ENCODE results near the gene PDK2.

Gene PDK2

DNA sequence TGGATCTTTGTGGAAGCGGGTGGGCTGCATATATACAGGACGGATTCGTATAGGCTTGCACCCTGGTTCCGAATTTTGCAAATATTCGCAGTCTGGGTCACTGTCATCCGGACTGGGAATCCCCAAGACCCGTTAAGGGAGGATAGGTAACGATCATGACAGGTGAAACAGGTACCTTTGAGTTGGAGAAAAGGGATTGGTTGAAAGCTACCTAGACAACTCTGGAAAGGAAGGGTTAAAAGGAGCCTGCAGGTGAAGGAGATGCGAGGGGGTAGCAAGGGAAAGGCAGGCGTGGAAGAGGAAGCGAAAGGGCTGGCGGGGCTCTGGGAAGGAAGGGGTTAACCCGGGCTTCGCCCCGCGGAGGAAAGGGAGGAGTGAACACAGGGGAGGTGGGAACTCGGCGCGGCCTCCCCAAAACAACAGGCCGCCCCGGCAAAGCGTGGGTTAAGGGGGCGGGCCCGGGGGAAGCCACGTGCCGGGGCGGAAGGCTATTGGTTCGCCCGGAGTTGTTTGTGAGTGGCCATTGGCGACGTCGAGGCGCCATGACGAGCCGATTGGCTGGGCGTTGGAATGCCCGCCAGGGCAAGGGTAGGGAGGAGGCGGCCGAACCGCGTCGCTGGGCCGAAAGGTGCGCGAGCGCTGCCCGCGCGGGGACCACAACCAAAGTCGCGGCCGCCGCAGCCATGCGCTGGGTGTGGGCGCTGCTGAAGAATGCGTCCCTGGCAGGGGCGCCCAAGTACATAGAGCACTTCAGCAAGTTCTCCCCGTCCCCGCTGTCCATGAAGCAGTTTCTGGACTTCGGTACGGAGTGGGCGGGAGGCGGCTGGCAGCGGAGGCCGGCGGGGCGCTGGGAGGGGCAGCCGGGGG lies at the start of gene PDK2:
Gene PDK2 (plus strand): TSS at position 599 of the 867 bp plus-strand sequence. CDS start 85 bp downstream, at position 684.
- peak; percentile 80 for DNase-seq (ENCODE audit: low read depth)

DNA sequence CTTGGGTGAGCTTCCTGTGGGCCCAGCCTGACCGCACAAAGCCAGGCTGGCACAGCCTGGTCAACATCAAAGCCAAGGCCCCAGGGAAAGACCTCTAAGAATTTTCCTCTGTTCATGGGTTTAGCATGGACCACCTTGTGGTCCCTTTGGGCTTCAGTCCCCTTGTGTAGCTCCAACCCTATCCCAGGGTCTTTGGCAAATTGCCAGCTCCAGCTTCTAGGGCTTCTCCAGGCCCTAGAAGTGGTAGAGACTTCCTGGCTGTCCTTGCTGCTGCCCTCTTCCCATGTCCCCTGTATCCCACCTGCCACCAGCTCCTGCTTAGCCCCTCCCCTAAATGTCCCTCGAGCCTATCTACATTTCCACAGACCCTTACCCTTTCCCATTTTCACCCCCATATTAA lies 49.0 kb upstream of the PDK2 start:
- DNase-seq (ENCODE audit: low read depth): no peak

DNA sequence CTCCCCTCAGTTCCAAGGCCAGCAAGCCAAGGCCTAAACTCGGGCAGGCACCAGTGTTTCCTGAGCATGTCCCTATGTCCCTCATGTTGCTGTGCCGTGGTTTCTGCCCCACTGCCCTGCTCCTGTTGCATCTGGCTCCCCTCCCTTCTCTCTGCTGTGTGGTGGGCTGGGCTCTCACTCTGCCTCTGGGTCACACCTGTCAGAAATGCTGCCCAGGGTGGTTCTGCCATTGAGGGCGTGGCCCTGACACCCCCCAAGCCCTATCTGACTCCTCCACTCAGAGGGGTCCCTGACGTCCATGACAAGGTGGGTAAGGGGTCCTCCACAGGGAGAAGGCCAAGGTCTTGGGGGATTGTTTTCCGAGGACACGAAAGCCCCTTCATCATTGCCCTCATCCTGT lies 48.5 kb upstream of the PDK2 start:
- DNase-seq (ENCODE audit: low read depth): no peak

DNA sequence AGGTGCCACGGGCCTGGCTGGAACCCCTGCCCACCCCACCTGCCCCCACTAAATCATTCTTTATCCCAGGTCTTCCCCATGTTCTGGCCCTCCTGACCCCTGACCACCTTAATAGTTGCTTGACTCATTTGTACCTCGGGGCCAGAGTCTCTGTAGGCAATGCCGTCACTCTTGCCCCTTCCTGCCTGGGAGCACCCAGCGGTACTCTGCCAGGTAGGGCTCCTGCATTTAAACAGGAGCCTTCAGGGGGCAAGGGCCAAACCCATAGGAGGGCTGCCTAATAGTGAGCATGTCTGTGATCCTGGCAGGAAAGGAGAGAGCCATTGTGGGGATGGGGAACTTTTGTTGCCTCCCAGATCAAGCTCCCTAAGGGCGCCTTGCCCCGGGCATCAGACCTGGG lies 48.1 kb upstream of the PDK2 start:
- no peak for DNase-seq (ENCODE audit: low read depth)

DNA sequence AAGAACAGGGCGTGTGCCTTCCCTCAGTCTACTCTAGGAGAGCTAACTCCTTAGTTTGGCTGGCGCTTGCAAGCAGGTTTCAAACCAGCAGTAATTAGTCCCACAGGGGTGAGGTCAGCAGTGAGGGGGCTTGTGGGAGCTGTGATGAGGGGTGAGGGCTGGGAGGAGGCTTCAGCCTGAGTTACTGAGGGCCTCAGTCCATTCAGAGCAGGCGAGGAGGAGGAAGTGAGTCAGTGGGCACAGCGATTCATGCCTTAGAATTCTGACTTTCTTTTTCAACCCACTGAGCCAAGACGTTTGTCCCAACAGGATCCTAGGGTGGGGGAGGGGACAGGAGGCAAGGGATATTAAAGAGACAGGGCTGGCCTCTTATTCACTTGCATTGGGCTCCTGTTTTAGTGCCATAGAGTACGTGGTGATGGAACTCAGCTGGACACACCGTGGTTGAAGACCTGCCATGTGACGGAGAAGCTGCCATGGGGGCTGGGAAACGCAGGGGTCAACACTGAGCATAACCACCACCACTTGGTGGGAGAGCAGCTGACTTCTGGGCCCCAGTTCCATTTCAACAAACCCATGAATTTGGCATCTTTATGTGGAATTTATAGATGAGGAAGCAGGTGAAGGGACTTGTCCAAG lies 47.5 kb upstream of the PDK2 start:
- DNase-seq (ENCODE audit: low read depth): no peak

DNA sequence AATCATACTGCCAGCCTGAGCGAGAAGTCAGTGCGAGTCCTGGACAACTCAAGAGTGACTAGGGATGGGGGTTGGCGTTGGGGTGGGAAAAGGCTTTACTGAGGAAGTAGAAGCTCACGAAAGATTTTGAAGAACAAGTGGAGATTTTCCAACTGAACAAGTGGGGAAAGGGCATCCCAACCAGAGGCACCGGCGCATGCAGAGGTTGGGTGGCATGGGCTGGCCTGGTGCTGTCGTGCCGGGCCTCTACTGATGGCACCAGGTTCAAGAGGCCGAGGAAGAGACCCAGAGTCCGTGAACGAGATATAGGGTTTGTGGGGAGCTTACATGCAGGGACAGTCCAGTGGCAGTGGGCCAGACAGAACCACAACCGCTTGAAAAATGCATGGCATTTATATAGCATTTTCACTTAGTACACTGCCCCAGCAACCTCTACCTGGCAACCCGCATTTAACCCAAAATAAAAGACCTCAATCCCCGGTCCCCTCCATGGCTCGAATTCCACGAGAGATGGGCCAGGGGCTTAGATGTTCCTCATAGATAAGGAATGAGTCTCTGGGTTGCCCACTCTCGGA lies 46.9 kb upstream of the PDK2 start:
- no peak for DNase-seq (ENCODE audit: low read depth)

DNA sequence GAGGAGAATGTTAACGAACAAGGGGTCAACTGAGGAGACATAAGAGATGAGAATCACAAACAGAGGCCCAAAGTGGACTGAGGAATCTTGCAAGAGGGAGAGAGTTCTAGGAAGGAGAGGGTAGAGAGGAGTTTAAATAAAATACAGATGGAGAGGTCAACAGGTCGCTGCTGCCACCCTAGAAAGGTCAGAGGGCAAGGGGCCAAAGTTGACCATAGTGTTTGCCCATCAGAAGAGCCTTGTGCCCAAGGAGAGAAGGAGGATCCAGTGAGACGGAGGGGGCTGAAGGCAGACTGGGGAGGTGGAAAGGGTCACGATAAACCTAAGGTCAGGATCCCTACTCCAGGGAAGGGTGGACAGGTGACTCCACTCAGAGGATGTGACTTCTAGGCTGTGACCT lies 46.2 kb upstream of the PDK2 start:
- DNase-seq (ENCODE audit: low read depth): no peak

DNA sequence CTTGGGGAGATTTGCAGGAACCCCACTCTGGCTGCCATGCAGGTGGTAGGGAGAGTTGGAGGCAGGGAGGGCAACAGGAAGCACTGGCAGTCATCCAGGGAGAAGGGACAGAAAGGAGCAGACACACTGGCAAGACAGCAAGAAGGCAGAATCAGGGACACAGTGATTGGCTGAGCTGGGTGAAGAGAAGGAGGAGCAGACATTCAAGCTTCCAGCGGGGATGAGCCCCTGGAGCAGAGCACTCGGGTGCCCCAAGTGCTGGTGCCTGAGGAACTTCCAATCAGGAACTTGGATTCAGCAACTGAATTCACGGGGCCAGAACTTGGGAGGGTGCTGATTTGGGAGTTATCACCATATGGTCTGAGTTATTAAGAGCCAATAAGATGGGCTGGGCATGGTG lies 45.5 kb upstream of the PDK2 start:
- no peak for DNase-seq (ENCODE audit: low read depth)

DNA sequence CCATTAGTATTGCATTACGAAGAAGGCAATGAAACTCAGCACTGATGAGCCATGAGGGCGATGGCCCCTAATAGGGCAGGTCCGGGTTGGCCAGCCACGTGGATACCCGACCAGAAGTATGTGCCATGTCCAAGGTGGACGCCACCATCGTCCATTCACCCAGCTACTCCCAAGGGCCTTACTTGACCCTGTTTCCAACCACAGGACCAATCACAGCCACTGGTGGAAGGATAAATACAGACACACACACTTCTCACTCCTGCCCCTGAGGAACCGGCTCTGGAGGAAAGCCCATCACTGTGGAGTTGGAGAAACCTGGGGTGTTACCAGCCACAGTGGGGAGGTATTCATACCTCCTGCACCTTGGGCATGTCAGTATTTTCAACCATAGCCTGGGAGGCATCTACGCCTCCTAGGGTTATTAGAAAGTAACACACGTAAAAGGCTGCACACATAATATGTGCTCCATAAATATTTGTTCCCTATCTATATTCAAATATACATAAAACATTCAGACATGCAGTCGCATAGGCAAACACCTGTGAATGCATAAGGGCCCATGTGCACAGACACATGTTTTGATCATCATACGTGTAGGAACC lies 44.6 kb upstream of the PDK2 start:
- DNase-seq (ENCODE audit: low read depth): no peak

DNA sequence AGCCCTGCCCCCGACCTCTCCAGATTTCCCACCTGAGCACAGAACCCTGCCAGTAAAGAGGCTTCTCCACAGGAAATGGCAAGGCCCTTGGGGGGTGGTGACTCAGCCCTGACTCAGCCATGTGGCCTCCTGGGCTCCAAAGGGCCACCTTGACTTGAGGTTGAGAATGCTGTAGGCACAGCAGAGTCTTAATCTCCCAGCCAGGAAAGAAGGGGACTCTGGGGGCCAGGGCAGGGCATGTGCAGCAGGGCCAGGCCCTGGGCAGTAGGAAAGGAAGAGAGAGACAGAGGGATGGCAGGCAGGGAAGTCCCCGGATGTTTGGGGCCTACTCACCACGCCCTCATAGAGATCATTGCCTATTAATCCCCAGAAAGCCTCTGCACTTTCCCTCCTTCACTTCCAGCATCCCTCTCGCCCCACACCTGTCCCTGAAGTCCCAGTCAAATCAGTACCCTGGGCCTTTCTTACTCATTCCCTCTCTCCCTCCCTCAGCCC lies 44.0 kb upstream of the PDK2 start:
- no peak for DNase-seq (ENCODE audit: low read depth)

DNA sequence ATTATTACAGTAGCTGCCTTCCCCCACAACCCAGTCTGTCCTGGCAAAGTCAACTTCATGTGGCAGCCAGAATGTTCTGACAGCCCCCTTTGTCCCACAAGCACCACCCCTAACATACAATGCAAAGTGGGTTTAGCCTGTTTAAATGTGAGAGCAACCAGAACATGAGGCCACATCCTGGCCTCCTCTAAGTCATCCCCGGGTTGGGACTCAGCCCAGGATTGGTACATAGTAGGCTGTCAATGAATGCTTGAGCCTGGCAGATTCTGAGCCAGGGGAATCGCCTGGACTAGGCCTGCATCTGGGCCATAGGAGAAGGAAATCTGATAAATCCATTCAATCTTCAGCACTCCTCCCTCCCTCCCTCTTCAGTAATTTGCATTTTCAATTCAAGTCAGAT lies 43.5 kb upstream of the PDK2 start:
- no peak for DNase-seq (ENCODE audit: low read depth)

DNA sequence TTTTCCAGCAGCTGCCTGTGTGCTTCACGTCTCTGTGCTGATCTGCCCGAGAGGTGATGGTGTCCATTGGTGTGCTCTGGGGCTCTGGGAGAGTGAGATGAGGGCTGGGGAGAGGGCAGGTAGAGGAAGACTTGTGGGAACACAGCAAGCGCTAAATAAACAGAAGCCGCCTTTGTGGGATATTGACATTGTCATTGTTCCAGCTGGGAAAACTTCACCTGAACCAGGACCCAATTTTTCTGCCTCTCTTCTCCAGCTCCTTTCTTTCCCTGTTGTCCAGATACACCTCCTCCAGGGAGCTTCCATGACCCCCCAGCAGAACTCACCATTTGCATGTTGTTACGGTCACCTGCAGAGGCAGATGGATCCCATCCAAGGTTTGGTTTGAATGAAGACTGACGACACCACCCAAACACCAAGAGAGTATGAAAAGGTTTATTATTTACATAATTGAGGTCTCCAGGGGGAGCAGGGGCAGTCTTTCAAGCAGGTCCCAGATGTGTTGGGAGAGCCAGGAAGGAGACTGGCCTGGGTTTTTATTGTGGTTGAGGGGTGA lies 42.8 kb upstream of the PDK2 start:
- DNase-seq (ENCODE audit: low read depth): no peak

DNA sequence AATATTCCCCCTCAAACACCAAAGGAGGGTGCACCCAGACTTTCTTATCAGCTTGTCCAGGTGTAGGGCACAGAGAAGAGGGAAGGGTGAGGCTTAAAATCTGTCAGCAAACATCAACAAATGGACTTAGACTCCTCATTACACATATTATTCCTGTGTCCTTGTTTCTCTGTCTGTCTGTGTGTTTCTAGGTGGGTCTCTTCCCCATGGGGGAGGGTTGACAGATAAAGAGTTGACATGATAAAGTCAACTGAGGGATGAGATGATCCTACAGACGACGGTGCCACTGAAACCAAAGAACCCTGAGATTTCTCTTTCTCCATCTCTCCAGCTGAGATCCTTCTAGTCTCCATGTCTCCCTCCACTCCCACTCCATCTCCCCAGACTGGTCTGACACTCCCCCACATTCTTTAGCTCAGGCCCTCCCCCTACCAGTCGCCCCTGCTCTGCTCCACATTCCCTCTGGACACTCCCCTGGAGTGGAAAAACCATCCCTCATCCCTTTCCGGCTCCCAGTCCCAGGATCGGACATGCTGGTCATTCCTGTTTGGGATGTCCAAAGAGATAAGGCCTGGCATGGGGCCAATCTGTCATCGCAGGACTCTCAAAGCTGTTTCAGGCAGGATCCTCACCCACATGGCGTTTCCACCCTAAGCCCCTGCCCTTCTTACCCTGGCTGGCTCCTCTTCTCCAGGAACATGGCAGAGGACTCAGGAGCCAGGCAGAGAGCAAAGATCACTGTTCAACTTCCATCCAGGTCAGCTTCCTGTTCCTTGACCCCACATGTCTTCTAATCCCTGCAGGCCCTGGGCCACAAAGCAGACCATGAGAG lies 42.1 kb upstream of the PDK2 start:
- no peak for DNase-seq (ENCODE audit: low read depth)

DNA sequence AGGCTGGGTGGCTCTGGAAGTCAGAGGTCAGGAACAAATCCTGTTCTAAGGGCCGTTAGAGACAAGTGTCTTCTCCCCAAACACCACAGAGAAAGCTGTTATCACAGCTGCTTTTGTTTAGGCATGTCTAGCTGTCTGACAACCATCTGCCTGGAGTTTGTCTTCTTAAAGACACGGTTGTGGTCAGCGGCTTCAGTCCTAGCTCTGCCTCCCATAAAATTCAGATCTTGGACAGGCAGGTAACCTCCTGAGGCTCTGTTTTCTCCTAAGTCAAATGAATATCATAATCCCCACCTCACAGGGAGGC lies 41.5 kb upstream of the PDK2 start:
- DNase-seq (ENCODE audit: low read depth): no peak

DNA sequence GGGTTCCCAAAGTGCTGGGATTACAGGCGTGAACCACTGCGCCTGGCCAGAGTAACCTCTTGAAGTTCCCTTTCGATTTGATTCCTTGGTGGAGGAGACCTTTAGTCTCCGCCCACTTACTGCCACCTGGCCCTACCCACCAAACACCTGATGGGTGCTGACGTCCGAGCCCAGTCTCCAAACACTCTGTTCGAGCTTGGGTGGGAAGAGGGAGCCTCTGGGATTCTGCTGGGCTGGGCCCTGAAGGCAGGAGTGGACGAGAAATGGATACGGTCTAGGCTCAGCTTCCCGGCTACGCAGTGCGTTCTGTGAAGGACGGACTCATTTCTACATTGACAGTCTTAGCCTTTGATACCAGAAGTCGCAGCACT lies 40.1 kb upstream of the PDK2 start:
- no peak for DNase-seq (ENCODE audit: low read depth)

DNA sequence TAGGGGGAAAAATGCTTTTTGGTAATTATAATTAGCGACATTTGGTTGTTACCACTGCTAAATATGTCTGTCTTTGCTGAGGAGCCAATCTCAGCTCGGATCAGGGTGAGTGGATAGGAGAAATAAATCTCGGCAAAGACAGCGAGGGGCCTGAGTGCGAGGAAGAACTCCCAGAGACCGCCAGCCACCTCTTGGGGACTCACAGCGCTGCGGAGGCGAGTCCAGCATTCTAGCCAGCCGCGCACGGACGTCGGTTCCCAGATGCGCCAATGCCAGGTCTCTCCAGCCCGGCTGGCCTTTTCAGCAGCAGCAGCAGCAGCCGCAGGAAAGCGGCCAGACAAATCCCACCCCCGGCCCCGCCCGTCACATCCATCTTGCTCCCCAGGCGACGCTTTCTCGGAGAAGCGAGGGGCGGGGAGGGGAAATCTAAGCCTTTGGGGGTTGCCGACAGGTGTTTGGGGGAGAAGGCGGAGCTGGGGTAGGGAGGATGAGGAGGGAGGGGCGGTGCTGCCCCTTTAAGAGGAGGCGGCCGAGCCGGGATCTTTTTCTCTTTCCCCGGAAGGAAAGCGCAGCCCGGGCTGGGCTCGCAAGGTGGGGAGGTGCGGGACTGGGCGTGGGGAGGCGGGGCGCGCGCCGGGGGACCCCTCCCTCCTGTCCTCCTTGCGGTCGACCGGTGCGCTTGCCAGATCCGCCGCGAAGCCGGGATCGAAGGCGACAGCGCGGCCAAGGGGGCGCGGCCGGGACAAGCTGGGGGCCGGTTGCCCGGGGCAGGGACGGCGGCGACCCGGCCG lies 39.5 kb upstream of the PDK2 start, which contains the start of gene ITGA3:
Gene ITGA3 (plus strand): TSS at position 685 of the 791 bp plus-strand sequence. CDS start 330 bp downstream, outside the sequence.
- DNase-seq (ENCODE audit: low read depth): no peak

DNA sequence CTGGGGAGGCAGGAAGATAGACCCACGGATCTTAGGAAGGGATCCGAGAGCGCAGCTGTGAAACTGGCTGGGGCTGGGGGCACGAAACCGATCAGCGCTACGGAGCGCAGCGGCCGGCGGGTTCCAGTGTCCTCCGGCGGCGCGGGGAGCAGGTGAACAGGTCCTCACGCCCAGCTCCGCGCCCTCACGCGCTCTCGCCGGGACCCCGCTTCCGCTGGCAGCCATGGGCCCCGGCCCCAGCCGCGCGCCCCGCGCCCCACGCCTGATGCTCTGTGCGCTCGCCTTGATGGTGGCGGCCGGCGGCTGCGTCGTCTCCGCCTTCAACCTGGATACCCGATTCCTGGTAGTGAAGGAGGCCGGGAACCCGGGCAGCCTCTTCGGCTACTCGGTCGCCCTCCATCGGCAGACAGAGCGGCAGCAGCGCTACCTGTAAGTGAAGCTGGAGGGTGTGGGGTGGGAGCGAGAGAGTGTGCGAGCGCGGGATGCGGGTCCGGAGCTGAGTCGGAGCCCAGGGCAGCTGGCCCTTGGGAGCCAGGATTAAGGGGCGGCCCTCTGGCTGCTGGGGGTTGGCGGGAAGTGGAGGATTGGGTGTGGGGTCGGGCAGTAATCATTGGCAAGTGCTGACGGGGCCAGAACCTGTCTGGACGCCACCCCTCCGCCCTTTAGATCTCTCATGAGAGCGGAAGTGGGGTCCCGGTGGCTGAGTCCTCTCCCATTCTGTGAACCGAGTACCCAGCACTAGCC lies 38.8 kb upstream of the PDK2 start:
- DNase-seq (ENCODE audit: low read depth): no peak

DNA sequence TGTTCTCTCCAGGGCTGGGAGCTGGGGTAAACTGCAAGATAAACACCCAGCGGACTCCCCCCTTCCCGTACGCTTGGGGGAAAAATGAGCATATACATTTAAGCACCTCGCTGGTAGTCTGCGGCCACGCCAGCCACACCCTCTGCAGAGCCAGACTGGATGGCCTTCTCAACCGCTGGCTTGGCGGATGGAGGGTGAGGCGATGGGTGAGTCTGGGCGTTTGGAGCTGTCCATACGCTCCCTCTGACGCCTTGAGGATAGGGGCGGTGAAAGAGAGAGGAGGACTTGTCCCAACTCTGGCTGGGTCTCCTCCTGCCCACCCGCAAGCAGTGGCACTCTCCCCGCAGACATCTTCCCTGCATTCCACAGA lies 38.2 kb upstream of the PDK2 start:
- DNase-seq (ENCODE audit: low read depth): no peak

DNA sequence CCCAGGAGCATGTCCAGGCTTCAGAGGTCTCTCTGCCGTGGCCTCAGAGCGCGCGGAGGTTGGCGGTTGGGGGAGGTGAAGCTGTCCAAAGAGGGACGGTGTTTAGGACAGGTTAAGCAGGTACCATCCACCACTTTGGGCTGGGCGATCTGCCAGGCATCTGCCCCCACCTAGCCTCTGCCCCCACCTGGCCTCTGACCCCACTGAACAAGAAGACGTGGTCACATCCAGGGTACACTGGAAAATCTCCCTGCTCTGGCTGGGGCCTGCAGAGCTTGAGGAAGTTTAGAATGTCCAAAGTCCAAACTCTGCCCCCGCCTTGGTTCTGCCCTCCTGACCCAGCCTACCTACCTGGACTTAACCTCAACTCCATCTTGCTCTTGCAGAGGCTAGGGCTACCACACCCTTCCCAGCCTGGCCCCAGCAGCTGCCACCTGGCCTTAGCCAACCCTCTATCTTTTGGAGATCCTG lies 37.6 kb upstream of the PDK2 start:
- no peak for DNase-seq (ENCODE audit: low read depth)
